ENCODE data around the gene LPA. TPM values are rescaled to one million over a fixed set of nuclear protein-coding genes. Genes with fewer than 3 reads are reported as not detected.

LPA gene
- total RNA-seq, 1 experiment from 2014 or later = 0.13 TPM

GRCh38 chr6:160507420-160507819 is 156.7 kb downstream of the LPA start:
- Histone ChIP-seq H3T11ph (ENCODE audit: low read length) (no peak overlapping the region), H3K14ac (ENCODE audit: insufficient read depth, low read length) (no peak overlapping the region; the same call in 1 of the 2 replicates), H3K79me1 (ENCODE audit: insufficient read depth, low read depth, low read length, poor library complexity, severe bottlenecking) (no peaks in the 10 kb centered on the region), H3K23ac (ENCODE audit: insufficient read length, low read depth, low read length) (no peak overlapping the region), H3K9ac (ENCODE audit: extremely low read depth, insufficient read length, low read length) (no peak overlapping the region), H3K18ac (ENCODE audit: insufficient read length, low read depth, low read length) (no peak overlapping the region), H3K4me1 (ENCODE audit: insufficient read depth, low read length) (no peaks in the 10 kb centered on the region; the same call in 1 of the 2 replicates), H3K27me3 (ENCODE audit: insufficient read depth, low read length) (no peaks in the 10 kb centered on the region), H2BK120ac (ENCODE audit: low read depth, low read length, poor library complexity, severe bottlenecking) (no peak overlapping the region), H3K4me2 (ENCODE audit: insufficient read depth, insufficient read length, low read length) (no peak overlapping the region), H2BK5ac (ENCODE audit: insufficient read length, low read length) (no peak overlapping the region), H3K79me2 (ENCODE audit: insufficient read depth, low read length) (no peaks in the 10 kb centered on the region), H4K8ac (replicated peaks; ENCODE audit: insufficient read length, low read depth, low read length) (no peak overlapping the region), H3K4ac (ENCODE audit: low read depth, low read length) (no peak overlapping the region), H4K20me1 (ENCODE audit: control insufficient read depth, insufficient read depth, insufficient read length) (no peaks in the 10 kb centered on the region), H2AFZ (ENCODE audit: low read length) (no peak overlapping the region), H3K9me3 (ENCODE audit: control insufficient read depth, low read depth, low read length) (no peaks in the 10 kb centered on the region), H2BK12ac (ENCODE audit: insufficient read length, low read depth, low read length) (no peak overlapping the region), H4K91ac (ENCODE audit: insufficient read length, low read depth, low read length) (no peak overlapping the region), H2BK20ac (ENCODE audit: low read depth, low read length, poor library complexity, severe bottlenecking) (no peak overlapping the region), H2AK5ac (ENCODE audit: insufficient read length, low read length) (no peak overlapping the region), H2BK15ac (ENCODE audit: low read depth, low read length) (no peak overlapping the region), H3K56ac (ENCODE audit: insufficient read length, low read depth, low read length) (no peak overlapping the region), H3K27ac (ENCODE audit: insufficient read length, low read depth, low read length) (no peak overlapping the region), H3K23me2 (ENCODE audit: insufficient read length, low read depth, low read length, poor library complexity, severe bottlenecking) (no peaks in the 10 kb centered on the region), H4K5ac (ENCODE audit: insufficient read length, low read depth, low read length) (no peak overlapping the region)
- no CpG with 5 or more reads among the region's 4 CpGs for WGBS (ENCODE audit: extremely low coverage, insufficient read length, low lambda C conversion rate)
- H3K27me3 Mint-ChIP-seq (ENCODE audit: low read depth) = no peaks in the 10 kb centered on the region
- DNase-seq = no peak
- H3K4me1 Mint-ChIP-seq = peaks cover 3 to 14% of the 10 kb centered on the region in 2 experiments; a peak in 3 of 4 replicates
- H3K9me3 Mint-ChIP-seq = peaks cover 16 to 22% of the 10 kb centered on the region in 2 experiments; a peak in 4 of 5 replicates
- TF ChIP-seq CTCF (conservative IDR thresholded peaks at IDR 0.05) = no peak
- peak overlapping the region; percentile 8 to 33 (median 19); a peak in 1 of 7 replicates for H3K27ac Mint-ChIP-seq
- H3K36me3 Mint-ChIP-seq (ENCODE audit: insufficient read depth in 1 of 3, low read depth in 3 of 3) = peaks cover 10 to 15% (median 10%) of the 10 kb centered on the region in 3 experiments; a peak in 6 of 7 replicates
- H3K4me3 Mint-ChIP-seq = no peak overlapping the region

Measured in H9 (cell line).